Posterior cingulate gyrus (tissue), 11 donors: ENCODE data around the gene COL23A1.

Source experiments
- DNase-seq, 10 donors: peaks; one replicate each; pipeline versions ENCODE4 v3.0.0 to v3.0.0-alpha.2; 2020 to 2021; ENCODE audit warnings: mixed read lengths in 3 of 10
- intact Hi-C: fragments of 100-400 bp; cut with DNase I; formaldehyde crosslinking; loops from one replicate; pipeline ENCODE4 v1.15.1; 2023

Gene COL23A1

GRCh38 chr5:178339272-178339671, 250.9 kb downstream of the COL23A1 start:
- peak in 1 of 10 donors; percentile 38 for DNase-seq
- intact Hi-C loops: no loop called here

DNA sequence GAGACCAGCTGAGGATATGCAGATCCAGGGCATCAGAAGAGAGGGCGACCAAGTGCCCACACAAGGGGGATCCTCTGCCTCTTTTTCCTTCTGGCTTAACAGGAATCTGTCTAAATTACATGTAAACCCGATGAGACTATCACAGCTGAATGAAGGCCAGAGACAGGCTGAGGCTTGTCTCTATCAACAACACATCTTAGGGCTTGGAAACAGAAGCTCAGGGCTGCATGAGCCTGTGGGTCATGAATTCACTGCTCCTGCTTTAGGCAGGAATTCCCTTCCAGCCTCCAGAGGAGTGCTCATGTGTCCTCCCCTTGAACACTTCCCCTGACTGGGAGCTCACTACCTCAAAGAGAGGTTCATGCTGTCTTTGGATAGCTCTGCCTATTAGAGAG, 251.4 kb downstream of the COL23A1 start:
- peak in 1 of 10 donors; percentile 1 for DNase-seq

DNA sequence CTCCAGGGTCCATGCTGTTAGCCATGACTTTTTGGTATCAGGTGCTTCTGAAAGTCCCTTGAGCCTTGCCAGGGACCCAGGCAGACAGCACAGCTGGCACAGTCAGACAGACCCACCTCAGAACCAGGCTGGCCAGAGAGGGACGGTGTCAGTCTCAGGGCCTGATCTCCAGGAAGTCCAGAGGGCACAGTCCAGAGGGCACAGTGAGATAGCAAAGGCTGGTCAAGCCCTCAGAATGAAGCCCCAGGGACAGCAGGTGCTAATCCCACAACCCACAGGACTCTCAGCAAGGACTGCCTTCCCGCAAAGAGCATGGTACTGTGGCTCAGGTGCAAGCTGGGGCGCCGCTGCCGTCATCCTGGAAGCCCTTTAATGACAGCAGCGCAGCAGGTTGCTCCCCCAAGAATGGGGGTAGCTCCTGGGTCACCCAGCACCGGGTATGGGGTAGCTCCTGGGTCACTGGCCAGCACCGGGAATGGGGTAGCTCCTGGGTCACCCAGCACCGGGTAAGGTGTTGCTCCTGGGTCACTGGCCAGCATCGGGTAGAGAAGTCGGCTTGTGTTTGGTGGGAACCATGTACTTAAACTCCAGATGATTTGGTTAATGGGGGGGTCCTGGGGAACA, 252.0 kb downstream of the COL23A1 start:
- intact Hi-C loops: no loop called here
- DNase-seq: peak in 4 of 10 donors; percentile 4 to 66 (median 37)

More for the DNA sequence above, 251.4 kb downstream of the COL23A1 start:
- intact Hi-C loops: no loop called here

DNA sequence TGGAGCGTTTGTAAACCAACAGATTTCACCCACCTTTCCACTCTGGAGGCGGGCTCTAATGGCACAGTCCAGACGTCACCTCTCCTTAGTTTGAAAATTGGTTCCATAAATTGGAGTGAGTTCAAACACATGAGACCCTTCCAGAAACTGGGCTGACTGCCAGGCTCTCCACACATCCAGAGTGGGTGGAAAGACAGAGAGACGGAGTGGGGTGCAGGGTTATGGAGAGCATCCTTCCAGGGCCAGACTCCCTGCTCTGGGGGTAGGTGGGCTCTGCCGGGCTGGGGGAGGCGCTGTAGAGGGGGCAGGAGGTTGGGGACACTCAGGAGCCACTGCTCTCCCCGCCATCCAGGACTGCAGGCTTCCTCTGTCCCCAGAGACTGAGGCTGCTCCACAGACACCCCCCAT, 252.9 kb downstream of the COL23A1 start:
- peak in 3 of 10 donors; percentile 14 to 66 (median 46) for DNase-seq
- intact Hi-C loops: no loop called here

GRCh38 chr5:178336889-178337288, 253.3 kb downstream of the COL23A1 start:
- DNase-seq: peak in 4 of 10 donors; percentile 28 to 80 (median 70)
- intact Hi-C loops: no loop called here

DNA sequence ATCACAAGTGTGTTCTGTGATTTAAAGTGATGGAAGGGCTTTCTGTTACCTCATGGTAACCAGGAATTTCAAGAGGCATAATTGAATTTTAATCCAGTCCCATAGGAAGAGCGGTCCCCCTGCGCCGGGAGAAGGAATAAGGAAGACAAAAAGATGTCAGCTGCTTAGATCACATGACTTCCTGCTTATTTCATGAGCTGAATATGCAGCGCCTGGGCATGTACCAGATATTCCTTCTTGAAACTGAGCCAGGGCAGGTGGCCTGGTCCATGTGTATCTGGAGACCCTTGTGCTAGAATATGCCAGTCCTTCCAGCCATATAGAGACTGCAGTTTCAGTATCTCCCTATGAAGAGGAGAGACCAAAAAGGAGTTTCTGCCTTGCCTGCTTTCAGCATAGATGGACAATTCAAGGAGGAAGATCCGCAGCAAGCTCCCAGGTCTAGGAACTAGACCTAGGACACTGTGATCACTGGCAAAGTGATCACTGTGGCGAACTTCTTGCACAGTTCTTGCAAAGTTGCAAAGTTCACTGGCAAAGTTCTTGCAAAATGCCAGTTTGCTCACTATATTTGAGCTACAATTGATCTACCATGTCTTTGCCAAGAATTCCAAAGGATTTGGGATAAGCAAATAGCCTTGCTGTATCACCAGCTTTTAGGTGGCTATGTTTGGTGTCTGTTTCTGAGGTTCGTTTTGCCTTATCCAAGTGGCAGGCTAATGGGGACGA, 254.7 kb downstream of the COL23A1 start:
- DNase-seq: peak in 1 of 10 donors; percentile 2
- intact Hi-C loops: no loop called here

GRCh38 chr5:178334861-178335260, 255.3 kb downstream of the COL23A1 start:
- DNase-seq: peak in 3 of 10 donors; percentile 37 to 61 (median 44)
- intact Hi-C loops: no loop called here

DNA sequence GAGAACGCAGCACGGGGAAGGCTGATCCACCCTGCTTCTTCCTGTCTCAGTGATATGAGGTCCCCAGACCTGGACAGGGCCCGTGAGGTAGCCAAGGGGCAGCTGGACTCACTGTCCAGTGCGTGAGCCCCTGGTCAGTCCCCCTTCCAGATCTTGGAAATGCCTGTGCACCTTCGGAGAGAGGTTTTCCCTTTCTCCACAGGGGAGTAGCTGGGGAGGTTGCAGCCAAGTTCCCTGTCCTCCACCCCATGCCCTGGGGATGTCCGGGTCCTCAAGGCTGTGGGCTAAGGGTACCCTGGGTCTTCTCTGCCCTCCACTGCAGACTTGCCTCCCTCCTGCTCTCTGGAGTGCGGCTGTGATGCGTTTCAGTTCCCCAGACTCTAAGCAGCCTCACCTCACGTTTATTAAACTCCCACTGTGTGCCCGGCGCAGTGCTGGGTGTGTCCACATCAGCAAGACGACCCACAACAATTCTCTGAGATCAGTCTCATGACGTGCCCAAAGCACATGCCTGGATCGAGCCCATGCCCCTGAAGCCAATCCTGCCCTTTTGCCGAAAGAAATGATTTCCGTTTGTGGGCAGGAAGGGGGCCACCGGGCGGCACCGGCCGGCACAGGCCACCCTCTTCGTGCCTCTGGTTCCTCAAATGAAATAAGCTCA, 256.2 kb downstream of the COL23A1 start:
- peak in 4 of 10 donors; percentile 8 to 63 (median 22) for DNase-seq
- intact Hi-C loops: no loop called here

- intact Hi-C loops: no loop called here
- peak in 1 of 10 donors; percentile 42 for DNase-seq
Measured at GRCh38 chr5:178332210-178332641, 258.0 kb downstream of the COL23A1 start.

DNA sequence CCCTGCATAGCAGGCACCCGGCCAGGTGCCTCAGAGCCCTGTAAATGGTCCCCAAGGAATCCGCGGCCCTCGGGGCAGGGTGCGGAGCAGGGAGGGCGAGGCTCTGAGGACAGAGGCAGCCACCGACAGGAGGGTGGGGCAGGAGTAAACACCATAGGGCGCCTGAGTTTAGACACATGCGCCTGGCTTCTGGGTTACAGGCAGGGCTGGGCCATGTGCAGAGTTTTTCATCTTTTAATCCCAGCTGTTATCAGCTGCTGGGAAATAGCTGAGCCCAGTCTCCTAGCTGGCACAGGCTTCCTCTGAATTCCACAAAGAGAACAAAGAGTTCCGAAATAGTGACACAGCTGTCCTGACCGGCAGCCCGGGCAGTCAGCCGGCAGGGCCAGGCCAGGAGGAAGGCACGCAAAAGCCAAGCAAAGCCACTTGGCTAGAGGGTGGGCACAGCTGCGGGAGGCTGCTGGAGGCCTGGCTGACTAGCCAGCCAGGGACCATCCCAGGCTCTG, 258.6 kb downstream of the COL23A1 start:
- peak; percentile 71 to 98 (median 82) for DNase-seq
- intact Hi-C loops: no loop called here

- intact Hi-C loops: no loop called here
- DNase-seq: peak in 5 of 10 donors; percentile 22 to 75 (median 33)
Measured at GRCh38 chr5:178330791-178331404, 259.3 kb downstream of the COL23A1 start.

DNA sequence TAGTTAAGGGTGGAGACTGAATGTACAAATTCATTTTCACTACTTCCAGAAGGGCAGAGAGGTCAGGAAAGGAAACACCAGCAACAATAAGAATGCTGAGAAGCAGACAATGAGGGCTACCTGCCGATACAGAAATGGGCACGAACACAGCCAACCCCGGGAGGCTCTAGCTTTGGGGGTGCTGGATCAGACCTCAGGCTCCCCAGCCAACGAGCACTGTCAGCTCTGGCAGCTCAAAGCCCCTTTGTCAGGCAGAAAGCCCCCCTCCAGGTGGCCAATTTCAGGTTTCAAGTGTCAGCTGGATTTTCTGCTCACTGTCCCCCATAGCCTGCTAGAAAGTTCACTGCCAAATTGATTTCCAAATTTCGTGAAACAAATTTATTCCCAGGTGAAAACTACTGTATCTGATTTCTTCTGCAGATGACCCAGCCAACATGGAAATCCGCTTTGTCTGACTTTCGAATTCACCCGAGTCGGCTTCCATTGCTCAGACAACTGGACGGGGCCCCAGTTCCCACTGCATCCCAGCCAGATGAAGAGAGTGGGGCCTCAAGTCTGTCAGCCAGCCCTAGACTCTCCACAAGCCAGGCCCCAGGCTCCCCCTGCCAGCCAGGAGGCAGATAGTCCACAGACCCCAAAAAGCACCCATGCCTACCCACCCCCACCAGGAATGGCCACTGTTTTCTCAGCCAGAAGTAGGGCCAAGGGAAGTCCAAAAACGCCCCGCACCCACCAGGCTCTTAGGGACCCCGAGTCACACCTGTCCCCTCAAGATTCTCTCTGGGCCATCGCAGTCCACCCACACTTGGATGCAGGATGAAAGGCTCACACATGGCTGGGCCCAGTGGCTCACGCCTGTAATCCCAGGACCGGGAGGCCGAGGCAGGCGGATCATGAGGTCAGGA, 261.1 kb downstream of the COL23A1 start:
- peak in 3 of 10 donors; percentile 22 to 73 (median 39) for DNase-seq
- intact Hi-C loops: no loop called here

- peak in 2 of 10 donors; percentile 37 to 60 for DNase-seq
- intact Hi-C loops: no loop called here
Measured at GRCh38 chr5:178327931-178328711, 262.1 kb downstream of the COL23A1 start.

DNA sequence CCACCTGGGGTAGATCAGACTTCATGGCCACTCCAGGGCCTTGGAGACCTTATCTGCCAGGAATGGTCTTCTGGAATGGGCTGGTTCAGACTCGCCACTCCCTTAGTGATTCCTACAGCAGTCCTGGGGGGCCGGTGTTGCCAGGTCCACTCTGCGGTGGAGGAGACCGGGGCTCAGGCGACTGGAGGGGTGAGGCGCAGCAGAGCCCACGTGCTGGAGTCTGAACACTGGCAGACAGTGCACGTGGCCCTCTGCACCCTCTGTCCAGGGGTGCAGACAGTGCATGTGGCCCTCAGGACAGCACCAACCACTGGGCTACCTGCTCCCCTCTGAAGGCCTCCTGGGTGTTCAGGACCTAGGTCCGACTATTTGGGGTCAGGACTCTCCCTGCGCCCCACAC, 262.7 kb downstream of the COL23A1 start:
- DNase-seq: peak in 3 of 10 donors; percentile 18 to 78 (median 33)
- intact Hi-C loops: no loop called here

GRCh38 chr5:178326374-178326715, 263.8 kb downstream of the COL23A1 start:
- intact Hi-C loops: no loop called here
- peak in 5 of 10 donors; percentile 25 to 74 (median 43) for DNase-seq

DNA sequence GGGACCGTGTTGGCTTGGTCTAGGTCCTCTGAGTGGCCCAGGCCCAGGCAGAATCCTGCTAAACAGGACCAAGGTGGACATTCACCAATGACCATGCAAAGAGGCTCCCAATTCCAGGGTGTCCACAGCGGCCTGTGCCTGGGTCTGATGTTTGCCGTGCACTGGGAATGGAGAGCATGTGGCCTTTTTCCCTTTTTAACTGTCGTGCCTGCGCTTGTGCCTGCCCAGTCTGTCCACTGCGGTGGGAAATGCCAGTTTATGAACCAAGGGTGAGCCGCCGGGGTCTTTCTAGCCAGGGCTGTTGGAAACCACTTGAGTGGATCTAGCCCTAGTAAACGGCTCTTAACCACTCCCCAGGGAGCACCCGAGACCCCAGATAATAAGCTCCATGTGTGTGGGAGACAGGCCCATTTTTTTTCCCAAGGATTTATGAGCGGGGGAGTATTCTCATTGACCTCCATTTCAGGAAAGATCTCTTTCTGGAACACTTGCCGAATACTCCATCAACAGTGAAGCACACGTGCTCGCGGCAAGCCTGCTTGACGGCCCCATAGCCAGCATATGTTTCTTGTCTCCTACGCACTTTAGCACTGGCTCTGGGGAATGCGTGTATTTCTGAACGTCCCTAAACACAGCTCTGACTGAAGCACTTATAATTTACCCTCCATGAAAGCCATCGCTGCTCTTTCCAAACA, 264.4 kb downstream of the COL23A1 start:
- intact Hi-C loops: no loop called here
- DNase-seq: peak in 7 of 10 donors; percentile 25 to 79 (median 48)

DNA sequence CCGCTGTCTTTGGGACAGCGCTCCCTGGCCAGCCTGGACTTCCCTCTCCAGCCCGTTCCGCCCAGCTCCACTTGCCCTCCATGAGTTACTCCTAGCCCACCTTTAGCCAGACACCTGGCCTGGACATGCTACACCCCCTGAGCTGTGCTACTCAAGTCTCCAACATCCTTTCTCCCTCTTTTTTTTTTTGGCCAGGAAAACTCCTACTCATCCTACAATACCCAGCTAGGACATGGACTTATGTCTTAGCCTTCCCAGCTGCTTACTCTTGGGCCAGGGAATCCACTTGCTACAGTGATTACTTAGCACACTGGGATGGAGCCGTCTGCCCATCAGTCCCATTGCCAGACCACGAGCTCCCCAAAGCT, 264.9 kb downstream of the COL23A1 start:
- intact Hi-C loops: no loop called here
- peak in 1 of 10 donors; percentile 55 for DNase-seq
